Naive thymus-derived CD4-positive, alpha-beta T cell (primary cell): ENCODE measurements around the gene LIN52. TPM values are rescaled to one million over a fixed set of nuclear protein-coding genes. Genes with fewer than 3 reads are reported as not detected.
A peak's percentile ranks its signal among the peaks of the same experiment; 100 is the strongest.

ENCODE experiments used
- ATAC-seq: fragments of 150-1000 bp; cut with Tn5 transposase; 2 replicates; pipeline ENCODE4 v1.10.0; 2021; ENCODE audit warnings: mild to moderate bottlenecking, moderate library complexity
- CTCF ChIA-PET: fragments of 350-600 bp; sonication (Branson Sonifier 250); formaldehyde crosslinking; loops from one replicate; lab custom pipeline; 2021; ENCODE audit warnings: antibody characterized with exemption; lab: Charles Lee
- POLR2A ChIA-PET: fragments of 350-600 bp; sonication (Branson Sonifier 250); formaldehyde crosslinking; loops from one replicate; lab custom pipeline; 2021; ENCODE audit warnings: antibody characterized with exemption, inconsistent platforms; lab: Charles Lee
- DNase-seq, 9 donors: peaks; one replicate each; pipeline versions ENCODE4 v3.0.0 to v3.0.0-alpha.2; 2020 to 2022; ENCODE audit warnings: mixed read lengths in 1 of 9
- H3K27ac ChIP-seq: one replicate; pipeline ENCODE4 v1.7.0; 2013; ENCODE audit warnings: mild to moderate bottlenecking, low read depth, low read length, moderate library complexity
- H3K27me3 ChIP-seq, 2 donors: one replicate each; pipeline ENCODE4 v1.7.0; 2013; ENCODE audit warnings: low read length in 2 of 2, mild to moderate bottlenecking in 2 of 2, moderate library complexity in 2 of 2; ENCODE audit not compliant: control insufficient read depth in 2 of 2, insufficient read depth in 2 of 2
- H3K36me3 ChIP-seq, 3 experiments: 1 replicate in 2 of 3; 2 replicates in 1 of 3; pipeline ENCODE4 v1.7.0; 2013; ENCODE audit warnings: low read length in 3 of 3, mild to moderate bottlenecking in 3 of 3, moderate library complexity in 1 of 3; ENCODE audit not compliant: insufficient read depth in 3 of 3, control insufficient read depth in 2 of 3
- H3K4me1 ChIP-seq, 2 donors: one replicate each; pipeline ENCODE4 v1.7.0; 2013; ENCODE audit warnings: low read length in 2 of 2, mild to moderate bottlenecking in 2 of 2, moderate library complexity in 1 of 2; ENCODE audit not compliant: control insufficient read depth in 2 of 2, insufficient read depth in 2 of 2
- H3K4me3 ChIP-seq: 2 replicates; pipeline ENCODE4 v1.7.0; 2013; ENCODE audit warnings: mild to moderate bottlenecking, low read length
- H3K9me3 ChIP-seq, 3 experiments: 1 replicate in 2 of 3; 2 replicates in 1 of 3; pipeline ENCODE4 v1.7.0; 2013; ENCODE audit warnings: low read length in 3 of 3; ENCODE audit not compliant: control insufficient read depth in 2 of 3
- H3K27ac Mint-ChIP-seq, 9 donors: one replicate each; pipeline ENCODE4 v1.8.0; 2020 to 2022; ENCODE audit warnings: mixed read lengths in 9 of 9, mild to moderate bottlenecking in 8 of 9, moderate library complexity in 5 of 9, inconsistent platforms in 2 of 9
- H3K27me3 Mint-ChIP-seq, 5 donors: one replicate each; pipeline ENCODE4 v1.8.0; 2021 to 2022; ENCODE audit warnings: mixed read lengths in 5 of 5, mild to moderate bottlenecking in 1 of 5
- H3K36me3 Mint-ChIP-seq, 5 donors: one replicate each; pipeline ENCODE4 v1.8.0; 2020 to 2022; ENCODE audit warnings: mixed read lengths in 5 of 5, mild to moderate bottlenecking in 3 of 5, inconsistent platforms in 1 of 5
- H3K4me1 Mint-ChIP-seq, 7 donors: one replicate each; pipeline ENCODE4 v1.8.0; 2020 to 2022; ENCODE audit warnings: mixed read lengths in 7 of 7, mild to moderate bottlenecking in 3 of 7, inconsistent platforms in 1 of 7
- H3K4me3 Mint-ChIP-seq, 10 donors: one replicate each; pipeline ENCODE4 v1.8.0; 2020 to 2022; ENCODE audit warnings: mild to moderate bottlenecking in 10 of 10, mixed read lengths in 10 of 10, moderate library complexity in 6 of 10, inconsistent platforms in 2 of 10
- H3K9me3 Mint-ChIP-seq, 11 donors: one replicate each; pipeline ENCODE4 v1.8.0; 2020 to 2022; ENCODE audit warnings: mixed read lengths in 11 of 11, mild to moderate bottlenecking in 4 of 11, inconsistent platforms in 1 of 11, moderate library complexity in 1 of 11
- intact Hi-C, 2 donors: fragments of 100-400 bp; cut with micrococcal nuclease; formaldehyde crosslinking; loops; one replicate each; pipeline ENCODE4 v1.15.1; 2023
- polyA plus RNA-seq, 2 donors: library from polyadenylated mRNA; unstranded; fragments of 300-500 nt; fragmentation: Illumina TruSeq; gene quantifications; one replicate each; pipeline ENCODE4 v1.2.3, GENCODE V29; 2021
- total RNA-seq, 6 experiments: library from RNA in 5 of 6; stranded (reverse) in 5 of 6; gene quantifications; 1 replicate in 5 of 6; 2 replicates in 1 of 6; pipeline ENCODE4 v1.2.3 and lab custom pipeline; 2021 to 2026

Gene LIN52
- total and polyA plus RNA-seq, 7 experiments from 2014 or later = 6.6 to 16.3 (median 9.5) TPM

DNA sequence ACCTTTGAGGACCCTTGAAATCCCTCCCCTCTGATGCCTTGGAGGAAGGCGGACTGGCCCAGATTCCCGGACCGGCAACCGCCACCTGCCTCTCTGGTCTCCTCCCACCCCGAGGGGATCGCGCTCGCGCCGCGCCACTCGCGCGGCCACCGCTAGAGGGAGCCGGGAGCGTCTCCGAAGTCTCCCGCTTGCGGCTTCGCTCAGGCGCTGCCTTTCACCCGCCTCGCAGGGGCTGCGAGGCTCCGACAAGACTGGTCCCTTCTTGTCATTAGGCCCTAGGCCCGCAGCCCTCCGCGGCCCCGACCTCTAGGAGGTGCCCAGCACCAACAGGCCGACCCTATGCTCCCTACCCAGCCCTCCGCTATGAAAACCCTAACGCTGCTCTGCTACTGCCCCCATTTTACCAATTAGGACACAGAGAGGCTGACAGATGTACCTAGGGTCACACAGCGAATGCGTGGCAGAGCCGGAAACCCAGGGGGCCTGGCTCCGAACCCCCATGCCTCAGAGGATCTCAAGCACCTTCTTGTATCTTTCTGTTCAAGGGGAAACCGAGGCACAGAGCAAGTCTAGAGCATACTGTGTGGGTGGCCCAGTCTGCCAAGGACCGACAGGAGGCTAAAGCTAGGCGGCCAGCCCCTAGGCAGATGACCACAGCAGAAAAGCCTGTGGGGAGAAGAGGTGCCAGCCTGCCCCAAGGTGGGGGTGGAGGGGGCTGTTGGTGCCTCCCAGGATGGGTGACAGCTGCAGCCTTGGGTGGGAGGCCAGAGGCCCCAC lies 133.1 kb downstream of the LIN52 start:
- peak overlapping the region; percentile 36 for H3K4me3 ChIP-seq
- intact Hi-C loops = loop anchor here (1.0 to 2.0 kb wide), 2 partner anchors 33 kb away; no protein-coding TSS in a partner anchor
- peaks cover 0 to 6% of the 10 kb centered on the region in 2 donors for H3K4me1 ChIP-seq
- Mint-ChIP-seq H3K27me3 (peaks cover 7 to 26% (median 13%) of the 10 kb centered on the region in 5 donors), H3K4me3 (peak overlapping the region in 8 of 10 donors; percentile 12 to 64 (median 54)), H3K36me3 (no peaks in the 10 kb centered on the region), H3K27ac (peak overlapping the region in 1 of 9 donors; percentile 36), H3K4me1 (peaks cover 0 to 5% (median 0%) of the 10 kb centered on the region in 7 donors), H3K9me3 (no peaks in the 10 kb centered on the region)
- H3K36me3 ChIP-seq = no peaks in the 10 kb centered on the region
- CTCF ChIA-PET = no interaction called here
- ATAC-seq (peak; percentile 91), DNase-seq (peak; percentile 41 to 78 (median 59))
- no peak overlapping the region for H3K27ac ChIP-seq
- H3K27me3 ChIP-seq = no peaks in the 10 kb centered on the region
- no peaks in the 10 kb centered on the region for H3K9me3 ChIP-seq
- POLR2A ChIA-PET = no interaction called here

DNA sequence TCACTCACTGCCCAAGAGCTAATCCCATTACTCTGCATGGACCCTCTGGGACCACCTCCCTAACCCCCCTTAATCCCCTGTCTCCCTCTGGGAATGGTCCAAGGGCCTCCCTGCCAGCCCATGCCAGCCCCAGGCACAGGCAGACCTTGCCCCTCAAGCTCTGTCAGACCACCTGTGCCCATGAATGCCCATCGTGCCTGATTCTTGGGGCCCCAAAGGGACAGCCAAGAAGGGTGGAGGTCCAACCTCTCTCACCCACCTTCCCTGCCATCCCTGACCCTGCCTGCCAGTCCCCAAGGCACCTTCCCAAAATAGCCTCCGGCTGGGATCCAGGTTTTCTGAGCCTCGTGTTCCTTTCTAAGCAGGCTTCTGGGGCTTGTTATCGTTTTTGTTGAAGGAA lies 133.7 kb downstream of the LIN52 start:
- Histone ChIP-seq H3K36me3 (no peaks in the 10 kb centered on the region), H3K9me3 (no peaks in the 10 kb centered on the region), H3K4me3 (no peak overlapping the region), H3K27me3 (no peaks in the 10 kb centered on the region), H3K27ac (no peak overlapping the region), H3K4me1 (peaks cover 0 to 6% of the 10 kb centered on the region in 2 donors)
- Mint-ChIP-seq H3K27me3 (peaks cover 7 to 26% (median 14%) of the 10 kb centered on the region in 5 donors), H3K4me1 (peaks cover 0 to 5% (median 0%) of the 10 kb centered on the region in 7 donors), H3K9me3 (no peaks in the 10 kb centered on the region), H3K36me3 (no peaks in the 10 kb centered on the region), H3K27ac (no peak overlapping the region), H3K4me3 (peak overlapping the region in 1 of 10 donors; percentile 13)
- intact Hi-C loops = no loop called here
- CTCF ChIA-PET = no interaction called here
- DNase-seq (no peak), ATAC-seq (no peak)
- POLR2A ChIA-PET = no interaction called here

DNA sequence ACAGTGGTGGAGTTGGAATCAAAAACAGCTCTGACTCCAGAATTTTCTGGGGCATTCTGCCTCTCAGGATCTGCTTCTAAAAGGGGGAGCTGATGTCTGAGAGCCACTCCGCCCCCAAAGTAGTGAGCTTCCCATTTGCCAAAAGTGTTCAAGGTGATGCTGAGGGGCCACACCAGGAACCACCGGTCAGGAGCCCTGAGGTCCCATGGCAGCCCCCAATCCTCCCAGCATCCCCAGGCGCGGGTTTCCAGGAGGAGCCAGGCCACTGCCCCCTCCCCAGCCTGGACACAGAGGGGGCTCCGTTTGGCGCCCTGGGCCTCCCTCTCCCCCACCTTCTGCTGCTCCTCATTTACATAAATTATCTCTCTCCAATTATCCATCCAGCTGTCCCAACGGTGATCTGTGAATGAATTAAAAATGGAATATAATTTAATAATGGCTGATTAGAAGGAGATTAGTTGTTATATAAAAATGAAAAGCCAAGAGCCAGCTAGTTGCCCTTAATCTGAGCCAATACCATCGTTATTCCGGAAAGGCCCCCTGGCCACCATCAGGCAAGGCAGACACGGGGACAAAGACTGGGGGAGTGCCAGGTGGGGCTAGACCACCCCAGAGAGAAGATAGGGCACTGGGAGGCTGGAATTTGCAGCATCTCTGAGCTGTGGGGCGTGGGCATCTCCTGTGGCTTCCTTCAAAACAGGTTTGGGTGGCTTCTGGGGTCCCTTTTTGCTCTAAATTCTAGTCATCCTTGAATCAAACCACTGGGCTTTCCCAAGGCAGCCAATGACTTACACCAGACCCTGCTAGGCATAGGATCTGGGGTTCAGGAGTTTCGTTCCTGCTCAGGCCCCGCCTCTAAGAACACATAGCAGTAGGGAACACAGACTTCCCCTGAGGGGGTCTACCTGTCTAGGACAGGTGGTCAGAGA lies 134.8 kb downstream of the LIN52 start:
- ChIA-PET CTCF (interaction anchor here (0.8 kb wide), 1 partner anchor 562 kb away, joined by 3 read pairs; no protein-coding TSS in a partner anchor), POLR2A (no interaction called here)
- no peaks in the 10 kb centered on the region for H3K36me3 ChIP-seq
- peaks cover 0 to 6% of the 10 kb centered on the region in 2 donors for H3K4me1 ChIP-seq
- no peaks in the 10 kb centered on the region for H3K27me3 ChIP-seq
- Mint-ChIP-seq H3K4me1 (peaks cover 0 to 5% (median 0%) of the 10 kb centered on the region in 7 donors), H3K9me3 (no peaks in the 10 kb centered on the region), H3K27me3 (peaks cover 7 to 23% (median 19%) of the 10 kb centered on the region in 5 donors), H3K4me3 (no peak overlapping the region), H3K27ac (peak overlapping the region in 1 of 9 donors; percentile 55), H3K36me3 (no peaks in the 10 kb centered on the region)
- DNase-seq (no peak), ATAC-seq (no peak)
- H3K9me3 ChIP-seq = no peaks in the 10 kb centered on the region
- H3K27ac ChIP-seq = no peak overlapping the region
- no peak overlapping the region for H3K4me3 ChIP-seq
- intact Hi-C loops = no loop called here

DNA sequence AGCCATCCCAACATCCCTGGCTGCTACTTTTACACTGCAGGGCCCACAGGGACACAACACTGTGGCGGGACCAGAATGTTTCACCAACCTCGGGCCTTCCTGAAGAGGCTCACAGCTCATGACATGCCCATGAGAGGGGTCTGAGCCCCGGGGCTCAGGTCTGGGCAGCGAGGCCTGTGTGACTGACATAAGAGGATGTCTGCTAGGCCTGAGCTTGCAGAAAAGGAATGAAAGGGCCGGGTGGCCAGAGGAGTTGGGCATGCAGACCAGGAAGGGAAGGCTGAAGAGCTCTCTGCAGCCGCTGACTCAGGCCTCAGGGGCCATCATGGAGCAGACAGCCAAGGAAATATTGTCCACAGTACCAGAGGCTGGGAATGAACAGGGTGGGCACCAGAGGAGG lies 136.2 kb downstream of the LIN52 start:
- H3K9me3 ChIP-seq = no peaks in the 10 kb centered on the region
- no peaks in the 10 kb centered on the region for H3K9me3 Mint-ChIP-seq
- H3K4me1 ChIP-seq = peaks cover 0 to 6% of the 10 kb centered on the region in 2 donors
- H3K27ac ChIP-seq = no peak overlapping the region
- no peaks in the 10 kb centered on the region for H3K27me3 ChIP-seq
- intact Hi-C loops = no loop called here
- no peak overlapping the region for H3K4me3 Mint-ChIP-seq
- no peak overlapping the region for H3K27ac Mint-ChIP-seq
- ATAC-seq (no peak), DNase-seq (no peak)
- H3K36me3 Mint-ChIP-seq = no peaks in the 10 kb centered on the region
- peaks cover 0 to 5% (median 0%) of the 10 kb centered on the region in 7 donors for H3K4me1 Mint-ChIP-seq
- ChIA-PET POLR2A (no interaction called here), CTCF (no interaction called here)
- H3K4me3 ChIP-seq = no peak overlapping the region
- no peaks in the 10 kb centered on the region for H3K36me3 ChIP-seq
- peaks cover 7 to 27% (median 19%) of the 10 kb centered on the region in 5 donors for H3K27me3 Mint-ChIP-seq

DNA sequence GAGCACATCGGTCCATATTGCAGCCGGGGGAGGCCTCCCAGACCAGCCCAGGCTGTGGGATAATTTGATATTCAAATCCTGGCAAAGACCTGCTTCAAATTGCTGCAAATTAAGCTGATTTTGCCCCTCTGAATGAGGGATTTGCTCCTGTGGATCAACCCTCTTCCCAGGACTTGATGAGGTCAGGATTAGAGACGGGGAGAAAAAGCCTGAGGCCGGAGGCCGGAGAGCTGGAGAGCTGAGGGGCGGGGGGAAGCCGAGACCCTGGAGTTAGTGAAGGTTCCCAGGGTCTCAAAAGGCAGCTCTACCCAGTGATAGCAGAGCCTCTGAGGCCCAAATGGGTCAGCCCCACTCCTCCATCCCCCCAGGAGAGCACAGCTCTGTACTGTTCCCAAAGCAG lies 137.0 kb downstream of the LIN52 start:
- no peak overlapping the region for H3K27ac ChIP-seq
- DNase-seq (no peak), ATAC-seq (no peak)
- intact Hi-C loops = no loop called here
- no peaks in the 10 kb centered on the region for H3K36me3 ChIP-seq
- Mint-ChIP-seq H3K4me1 (peaks cover 0 to 5% (median 0%) of the 10 kb centered on the region in 7 donors), H3K9me3 (no peaks in the 10 kb centered on the region), H3K4me3 (no peak overlapping the region), H3K27me3 (peaks cover 7 to 27% (median 19%) of the 10 kb centered on the region in 5 donors), H3K36me3 (no peaks in the 10 kb centered on the region), H3K27ac (no peak overlapping the region)
- H3K4me1 ChIP-seq = peaks cover 0 to 6% of the 10 kb centered on the region in 2 donors
- CTCF ChIA-PET = no interaction called here
- no peaks in the 10 kb centered on the region for H3K27me3 ChIP-seq
- no peak overlapping the region for H3K4me3 ChIP-seq
- H3K9me3 ChIP-seq = no peaks in the 10 kb centered on the region
- POLR2A ChIA-PET = interaction anchor here (0.7 kb wide), 1 partner anchor 35 kb away, joined by 3 read pairs; no protein-coding TSS in a partner anchor

DNA sequence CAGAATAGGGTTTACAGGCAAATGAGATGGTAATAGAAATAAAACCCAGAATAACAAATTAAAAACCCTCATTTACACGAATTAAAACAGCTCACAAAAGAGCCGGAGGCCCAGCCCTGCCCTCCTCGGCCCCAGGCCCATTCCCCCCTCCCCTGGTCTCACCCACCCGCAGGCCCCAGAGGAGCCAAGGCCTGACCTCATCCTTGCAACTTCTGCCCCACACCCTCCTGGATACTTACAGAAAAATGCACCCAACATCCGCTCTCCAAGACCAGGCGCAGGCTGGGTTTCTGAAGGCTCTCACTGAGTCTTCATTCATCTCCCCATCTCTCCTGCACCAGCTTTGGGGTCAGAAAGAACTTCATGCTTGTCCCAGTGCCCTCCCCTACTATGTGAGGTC lies 138.3 kb downstream of the LIN52 start:
- Mint-ChIP-seq H3K9me3 (no peaks in the 10 kb centered on the region), H3K4me3 (no peak overlapping the region), H3K27ac (no peak overlapping the region), H3K36me3 (no peaks in the 10 kb centered on the region), H3K4me1 (peaks cover 0 to under 1% (median 0%) of the 10 kb centered on the region in 7 donors), H3K27me3 (peaks cover 16 to 38% (median 27%) of the 10 kb centered on the region in 5 donors)
- Histone ChIP-seq H3K4me3 (no peak overlapping the region), H3K27me3 (no peaks in the 10 kb centered on the region), H3K4me1 (peaks cover 0 to 3% of the 10 kb centered on the region in 2 donors), H3K36me3 (no peaks in the 10 kb centered on the region), H3K9me3 (no peaks in the 10 kb centered on the region), H3K27ac (no peak overlapping the region)
- DNase-seq (no peak), ATAC-seq (no peak)
- ChIA-PET CTCF (no interaction called here), POLR2A (no interaction called here)
- intact Hi-C loops = no loop called here
